Measurements from ENCODE around the gene AS3MT. TPM values are rescaled to one million over a fixed set of nuclear protein-coding genes. Genes with fewer than 3 reads are reported as not detected.

AS3MT gene
- total RNA-seq, 3 donors from 2014 or later = 3.7 to 5.6 (median 5.2) TPM

- no peaks in the 10 kb centered on the region for H3K9me3 ChIP-seq
- H3K36me3 ChIP-seq = no peaks in the 10 kb centered on the region
- no peak for DNase-seq (ENCODE audit: low spot score in 2 of 2)
- no peaks in the 10 kb centered on the region for H3K27me3 ChIP-seq
- no peak overlapping the region for H3K4me3 ChIP-seq
- H3K4me1 ChIP-seq = no peaks in the 10 kb centered on the region
- TF ChIP-seq POLR2AphosphoS5 (IDR thresholded peaks at IDR 0.05) (no peak), POLR2A (IDR thresholded peaks at IDR 0.05) (no peak), CTCF (IDR thresholded peaks at IDR 0.05) (no peak)
- H3K27ac ChIP-seq = no peak overlapping the region
- intact Hi-C loops (cut with DNase I; ENCODE audit: low total_unique reads) = no loop called here
Observed at GRCh38 chr10:102878629-102879028, 9.4 kb downstream of the AS3MT start.

GRCh38 chr10:102880256-102880655 is 11.0 kb downstream of the AS3MT start:
- H3K36me3 ChIP-seq = no peaks in the 10 kb centered on the region
- intact Hi-C loops (cut with DNase I; ENCODE audit: low total_unique reads) = no loop called here
- no peak for DNase-seq (ENCODE audit: low spot score in 2 of 2)

GRCh38 chr10:102888048-102888447 is 18.8 kb downstream of the AS3MT start:
- no peak for TF ChIP-seq CTCF (IDR thresholded peaks at IDR 0.05)
- no peak for TF ChIP-seq POLR2A (IDR thresholded peaks at IDR 0.05)
- TF ChIP-seq POLR2AphosphoS5 (IDR thresholded peaks at IDR 0.05) = no peak
- H3K4me1 ChIP-seq = no peaks in the 10 kb centered on the region
- intact Hi-C loops (cut with DNase I; ENCODE audit: low total_unique reads) = no loop called here

More at GRCh38 chr10:102880256-102880655, 11.0 kb downstream of the AS3MT start:
- no peaks in the 10 kb centered on the region for H3K9me3 ChIP-seq
- no peak overlapping the region for H3K27ac ChIP-seq
- TF ChIP-seq POLR2AphosphoS5 (IDR thresholded peaks at IDR 0.05) = no peak
- TF ChIP-seq POLR2A (IDR thresholded peaks at IDR 0.05) = no peak
- no peak for TF ChIP-seq CTCF (IDR thresholded peaks at IDR 0.05)
- H3K4me1 ChIP-seq = no peaks in the 10 kb centered on the region
- H3K27me3 ChIP-seq = no peaks in the 10 kb centered on the region
- H3K4me3 ChIP-seq = no peak overlapping the region

GRCh38 chr10:102894466-102895213 is 25.4 kb downstream of the AS3MT start:
- DNase-seq (ENCODE audit: low spot score in 2 of 2) = no peak
- no peaks in the 10 kb centered on the region for H3K36me3 ChIP-seq
- H3K4me1 ChIP-seq = no peaks in the 10 kb centered on the region
- no peaks in the 10 kb centered on the region for H3K27me3 ChIP-seq
- TF ChIP-seq POLR2AphosphoS5 (IDR thresholded peaks at IDR 0.05) (no peak), CTCF (IDR thresholded peaks at IDR 0.05) (no peak), POLR2A (IDR thresholded peaks at IDR 0.05) (no peak)
- intact Hi-C loops (cut with DNase I; ENCODE audit: low total_unique reads) = no loop called here
- no peak overlapping the region for H3K27ac ChIP-seq
- no peak overlapping the region for H3K4me3 ChIP-seq
- no peaks in the 10 kb centered on the region for H3K9me3 ChIP-seq

More at GRCh38 chr10:102888048-102888447, 18.8 kb downstream of the AS3MT start:
- Histone ChIP-seq H3K27ac (no peak overlapping the region), H3K4me3 (no peak overlapping the region), H3K36me3 (no peaks in the 10 kb centered on the region), H3K9me3 (no peaks in the 10 kb centered on the region), H3K27me3 (no peaks in the 10 kb centered on the region)
- DNase-seq (ENCODE audit: low spot score in 2 of 2) = no peak

- Histone ChIP-seq H3K27me3 (no peaks in the 10 kb centered on the region), H3K36me3 (no peaks in the 10 kb centered on the region), H3K9me3 (no peaks in the 10 kb centered on the region), H3K4me3 (no peak overlapping the region), H3K27ac (no peak overlapping the region), H3K4me1 (no peaks in the 10 kb centered on the region)
- TF ChIP-seq POLR2A (IDR thresholded peaks at IDR 0.05) (no peak), POLR2AphosphoS5 (IDR thresholded peaks at IDR 0.05) (no peak), CTCF (IDR thresholded peaks at IDR 0.05) (no peak)
- intact Hi-C loops (cut with DNase I; ENCODE audit: low total_unique reads) = loop anchor here (10.0 kb wide), 1 partner anchor 175 kb away; no protein-coding TSS in a partner anchor
- DNase-seq (ENCODE audit: low spot score in 2 of 2) = no peak
Observed at GRCh38 chr10:102900006-102900405, 30.7 kb downstream of the AS3MT start.

Data from breast epithelium (tissue), 4 donors.